HEK293 (cell line): ENCODE data around the gene CDH23.

ENCODE experiments used
- CTCF ChIA-PET: fragments of 350-600 bp; formaldehyde crosslinking; extraction: SDS; loops from one replicate; lab custom pipeline; 2021; ENCODE audit warnings: antibody characterized with exemption; lab: Yijun Ruan, JAX
- POLR2A ChIA-PET: fragments of 300-600 bp; formaldehyde crosslinking; extraction: SDS; loops from one replicate; lab custom pipeline; 2020; ENCODE audit warnings: antibody characterized with exemption, inconsistent platforms; lab: Yijun Ruan, JAX
- H3K27ac ChIP-seq: fragments of 200-500 bp; sonication (Bioruptor generic); 2 replicates; pipeline ENCODE4 v1.5.1; 2014; ENCODE audit warnings: low read depth, low read length, control low read depth, inconsistent platforms; ENCODE audit errors: extremely low read depth
- H3K36me3 ChIP-seq, 2 experiments: fragments of 200-500 bp in 1 of 2; sonication (Bioruptor generic) in 1 of 2; 1 replicate in 1 of 2; 2 replicates in 1 of 2; pipeline ENCODE4 v1.5.1; 2014 to 2017; ENCODE audit warnings: inconsistent platforms in 2 of 2, low read length in 2 of 2; ENCODE audit not compliant: control insufficient read depth in 2 of 2, insufficient read depth in 1 of 2
- H3K4me1 ChIP-seq: fragments of 200-500 bp; sonication (Bioruptor generic); 2 replicates; pipeline ENCODE4 v1.5.1; 2014; ENCODE audit warnings: mild to moderate bottlenecking, low read length, inconsistent platforms; ENCODE audit not compliant: control insufficient read depth, insufficient read depth
- H3K4me3 ChIP-seq: 2 replicates; pipeline ENCODE4 v1.5.1; 2011; ENCODE audit warnings: low read depth, mild to moderate bottlenecking, control low read depth, low read length, moderate library complexity
- H3K9me3 ChIP-seq: fragments of 200-500 bp; sonication (Bioruptor generic); 2 replicates; pipeline ENCODE4 v1.5.1; 2014; ENCODE audit warnings: low read depth, low read length, inconsistent platforms; ENCODE audit not compliant: control insufficient read depth, insufficient read depth
- CTCF ChIP-seq: fragments of 450-650 bp; formaldehyde crosslinking; IDR thresholded peaks from 2 replicates; pipeline ENCODE4 v1.5.1; 2016; ENCODE audit warnings: missing biosample characterization, missing genetic modification characterization
- GLIS1 ChIP-seq: fragments of 450-650 bp; formaldehyde crosslinking; IDR thresholded peaks from 2 replicates; pipeline ENCODE4 v1.5.1; 2016; ENCODE audit warnings: missing biosample characterization, missing genetic modification characterization
- HOXA7 ChIP-seq: sonication (generic); formaldehyde crosslinking; IDR thresholded peaks from 2 replicates; pipeline ENCODE4 v1.8.1; 2022; ENCODE audit warnings: missing genetic modification reagents, borderline replicate concordance
- INSM2 ChIP-seq: fragments of 450-650 bp; formaldehyde crosslinking; IDR thresholded peaks from 2 replicates; pipeline ENCODE4 v1.5.1; 2016; ENCODE audit warnings: missing biosample characterization, missing genetic modification characterization
- KLF7 ChIP-seq: fragments of 450-650 bp; formaldehyde crosslinking; IDR thresholded peaks from 2 replicates; pipeline ENCODE4 v1.5.1; 2016; ENCODE audit warnings: missing biosample characterization, missing genetic modification characterization, borderline replicate concordance
- SCRT1 ChIP-seq: fragments of 450-650 bp; formaldehyde crosslinking; IDR thresholded peaks from 2 replicates; pipeline ENCODE4 v1.5.1; 2016; ENCODE audit warnings: missing biosample characterization, missing genetic modification characterization, borderline replicate concordance
- SCRT2 ChIP-seq: fragments of 450-650 bp; formaldehyde crosslinking; IDR thresholded peaks from 2 replicates; pipeline ENCODE4 v1.5.1; 2016; ENCODE audit warnings: missing biosample characterization, missing genetic modification characterization
- ZBTB17 ChIP-seq: fragments of 450-650 bp; formaldehyde crosslinking; IDR thresholded peaks from 2 replicates; pipeline ENCODE4 v1.5.1; 2016; ENCODE audit warnings: missing biosample characterization, missing genetic modification characterization
- ZBTB20 ChIP-seq: fragments of 450-650 bp; formaldehyde crosslinking; IDR thresholded peaks from 2 replicates; pipeline ENCODE4 v1.5.1; 2016; ENCODE audit warnings: missing biosample characterization, missing genetic modification characterization
- ZNF18 ChIP-seq: fragments of 450-650 bp; formaldehyde crosslinking; IDR thresholded peaks from 2 replicates; pipeline ENCODE4 v1.5.1; 2016; ENCODE audit warnings: missing biosample characterization, missing genetic modification characterization
- ZNF23 ChIP-seq: fragments of 450-650 bp; formaldehyde crosslinking; IDR thresholded peaks from 2 replicates; pipeline ENCODE4 v1.5.1; 2016; ENCODE audit warnings: missing biosample characterization, missing genetic modification characterization, borderline replicate concordance
- ZNF341 ChIP-seq: fragments of 450-650 bp; formaldehyde crosslinking; IDR thresholded peaks from 2 replicates; pipeline ENCODE4; 2016; ENCODE audit warnings: low read depth, missing biosample characterization, missing genetic modification characterization
- ZNF48 ChIP-seq: fragments of 450-650 bp; formaldehyde crosslinking; IDR thresholded peaks from 2 replicates; pipeline ENCODE4 v1.5.1; 2016; ENCODE audit warnings: missing biosample characterization, missing genetic modification characterization
- ZNF654 ChIP-seq: fragments of 450-650 bp; formaldehyde crosslinking; IDR thresholded peaks from 2 replicates; pipeline ENCODE4 v1.5.1; 2016; ENCODE audit warnings: low read depth, missing biosample characterization, missing genetic modification characterization
- ZSCAN4 ChIP-seq: fragments of 450-650 bp; formaldehyde crosslinking; IDR thresholded peaks from 2 replicates; pipeline ENCODE4 v1.5.1; 2017; ENCODE audit warnings: missing biosample characterization, missing genetic modification characterization

CDH23 gene

GRCh38 chr10:71707240-71707789 is 310.6 kb downstream of the CDH23 start:
- ChIA-PET POLR2A (interaction anchor here (1.3 kb wide), 1 partner anchor 388 kb away, joined by 4 read pairs; the partner anchor contains the start of gene SLC29A3), CTCF (interaction anchor here (0.7 to 6.3 kb wide), 25 partner anchors 10 to 403 kb away, joined by 3 to 108 read pairs (median 5); partner anchors contain the start of gene SLC29A3)
- Histone ChIP-seq H3K9me3 (no peaks in the 10 kb centered on the region), H3K4me3 (no peak overlapping the region), H3K36me3 (no peaks in the 10 kb centered on the region), H3K4me1 (no peaks in the 10 kb centered on the region), H3K27ac (no peak overlapping the region)
- TF ChIP-seq ZNF23 (tag by site-specific recombination) (peak; percentile 76; the same call in 1 of the 2 replicates), ZBTB20 (tag by site-specific recombination) (no peak), INSM2 (tag by site-specific recombination) (no peak), SCRT2 (tag by site-specific recombination) (peak; percentile 77), ZBTB17 (peak; percentile 90), SCRT1 (tag by site-specific recombination) (0 out of 2 replicates have a peak, but pooled peaks have one; percentile 53)

- Histone ChIP-seq H3K36me3 (no peaks in the 10 kb centered on the region), H3K4me1 (no peaks in the 10 kb centered on the region), H3K9me3 (no peaks in the 10 kb centered on the region), H3K27ac (no peak overlapping the region), H3K4me3 (no peak overlapping the region)
- ChIA-PET CTCF (interaction anchor here (0.5 to 6.3 kb wide), 41 partner anchors 9 to 1401 kb away, joined by 3 to 108 read pairs (median 4); partner anchors contain the start of genes SLC29A3 and VSIR), POLR2A (interaction anchor here (0.9 to 1.3 kb wide), 2 partner anchors 312 to 389 kb away, joined by 3 to 4 read pairs; partner anchors contain the start of genes CDH23 and SLC29A3)
- TF ChIP-seq CTCF (tag by site-specific recombination) (peak; percentile 78), ZNF48 (tag by site-specific recombination) (no peak), KLF7 (tag by site-specific recombination) (0 out of 2 replicates have a peak, but pooled peaks have one; percentile 30), ZNF654 (peak; percentile 94), ZNF341 (tag by site-specific recombination) (peak; percentile 73), HOXA7 (CRISPR knock-in tag) (no peak), ZNF18 (no peak), ZSCAN4 (tag by site-specific recombination) (0 out of 2 replicates have a peak, but pooled peaks have one; percentile 8), GLIS1 (tag by site-specific recombination) (0 out of 2 replicates have a peak, but pooled peaks have one; percentile 5)
These were observed 311.6 kb downstream of the CDH23 start for GRCh38 chr10:71708301-71708703.
